SU-DHL-6 (cell line): Measurements from ENCODE around the gene AIG1.
"Not testable (repeated sequence)": the region's sequence is repeated elsewhere in the genome, so short reads cannot be mapped to it uniquely, and the experiment has no call there.

Source experiments
- H2AFZ ChIP-seq: fragments of 200-600 bp; sonication (generic); 2 replicates; pipeline ENCODE4 v1.6.1; 2014; ENCODE audit warnings: low read depth, mild to moderate bottlenecking, moderate library complexity, mixed read lengths, antibody characterized with exemption, low read length; ENCODE audit not compliant: severe bottlenecking
- H3F3A ChIP-seq: fragments of 200-600 bp; shearing (Covaris generic); 2 replicates; pipeline ENCODE4 v1.6.0; 2016; ENCODE audit warnings: antibody characterized with exemption, mild to moderate bottlenecking; ENCODE audit not compliant: insufficient read depth
- H3K27ac ChIP-seq: fragments of 200-600 bp; sonication (generic); 2 replicates; pipeline ENCODE4 v1.5.1; 2016; ENCODE audit warnings: low read depth, mild to moderate bottlenecking, low read length, moderate library complexity, mixed read lengths
- H3K27me3 ChIP-seq: fragments of 200-600 bp; sonication (generic), shearing (Covaris generic); 2 replicates; pipeline ENCODE4 v1.6.0; 2014; ENCODE audit warnings: mild to moderate bottlenecking, low read length
- H3K36me3 ChIP-seq: fragments of 200-600 bp; sonication (generic); 2 replicates; pipeline ENCODE4 v1.6.1; 2014; ENCODE audit warnings: mild to moderate bottlenecking, low read length, mixed read lengths
- H3K4me2 ChIP-seq: fragments of 300-600, 200-600 bp; shearing (Covaris generic), sonication (generic); 2 replicates; pipeline ENCODE4 v1.6.0; 2014; ENCODE audit warnings: low read length, low read depth, mild to moderate bottlenecking; ENCODE audit not compliant: poor library complexity, severe bottlenecking
- H3K4me3 ChIP-seq: fragments of 200-600 bp; sonication (generic); 2 replicates; pipeline ENCODE4 v1.5.1; 2014; ENCODE audit warnings: antibody characterized with exemption, low read length, mild to moderate bottlenecking, mixed read lengths; ENCODE audit not compliant: insufficient read depth, poor library complexity, severe bottlenecking
- H3K79me2 ChIP-seq: fragments of 200-600 bp; sonication (generic); 2 replicates; pipeline ENCODE4 v1.6.1; 2014; ENCODE audit warnings: mild to moderate bottlenecking, low read length, moderate library complexity; ENCODE audit not compliant: insufficient read depth
- H3K9ac ChIP-seq: fragments of 200-600 bp; sonication (generic); 2 replicates; pipeline ENCODE4 v1.7.0; 2014; ENCODE audit warnings: mild to moderate bottlenecking, low read length
- H3K9me2 ChIP-seq: fragments of 200-600 bp; sonication (generic); replicated peaks from 2 replicates; pipeline ENCODE4 v1.6.1; 2014; ENCODE audit warnings: low read length; ENCODE audit not compliant: insufficient read depth
- H3K9me3 ChIP-seq: fragments of 200-600 bp; sonication (generic); 2 replicates; pipeline ENCODE4 v1.6.1; 2014; ENCODE audit warnings: low read length, mixed read lengths; ENCODE audit not compliant: insufficient read depth
- H4K20me1 ChIP-seq: fragments of 200-600 bp; sonication (generic); 2 replicates; pipeline ENCODE4 v1.6.1; 2014; ENCODE audit warnings: low read depth, mild to moderate bottlenecking, antibody characterized with exemption, low read length, moderate library complexity, mixed read lengths
- CTCF ChIP-seq: fragments of 200-600 bp; sonication (generic); IDR thresholded peaks from one replicate; pipeline ENCODE4 v1.5.1; 2017; ENCODE audit warnings: antibody characterized with exemption, mild to moderate bottlenecking, low read length, moderate library complexity; ENCODE audit not compliant: insufficient read depth, poor library complexity, severe bottlenecking
- EZH2phosphoT487 ChIP-seq: fragments of 200-600 bp; sonication (generic), shearing (Covaris generic); conservative IDR thresholded peaks from 2 replicates; pipeline ENCODE4 v1.6.1; 2018; ENCODE audit warnings: mild to moderate bottlenecking, antibody characterized with exemption, low read length, moderate library complexity, mixed read lengths

Gene AIG1

DNA sequence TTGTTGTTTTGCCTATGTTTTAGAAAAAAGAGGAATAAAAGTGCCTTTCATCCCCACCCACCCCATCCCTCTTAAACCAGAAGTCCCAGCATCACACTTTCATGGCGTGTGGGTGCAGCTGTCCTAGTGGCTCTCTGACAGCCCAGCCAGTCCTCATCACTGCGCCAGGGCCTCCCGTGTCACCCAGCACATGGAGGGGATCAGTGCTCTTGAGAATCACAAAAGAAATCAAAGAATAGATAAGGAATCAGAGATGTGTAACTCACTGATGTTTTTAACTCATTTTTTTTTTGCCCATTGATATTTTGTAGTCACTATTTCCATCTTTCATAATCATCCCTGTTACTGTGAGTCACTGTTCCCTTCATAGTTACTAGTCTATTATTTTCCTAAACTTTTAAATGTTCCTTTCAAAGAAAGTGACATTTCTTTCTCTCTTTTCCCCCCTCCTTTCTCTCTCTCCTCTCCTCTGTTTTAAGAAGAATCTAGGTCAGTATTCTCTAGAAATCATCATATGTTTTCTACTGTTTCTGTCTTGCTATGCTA is 78.6 kb downstream of the AIG1 start:
- H4K20me1 ChIP-seq, result no peaks in the 10 kb centered on the region
- no peaks in the 10 kb centered on the region for H3K27me3 ChIP-seq
- H3K4me3 ChIP-seq, result no peak overlapping the region
- H3K79me2 ChIP-seq, result no peaks in the 10 kb centered on the region
- H3F3A ChIP-seq, result no peaks in the 10 kb centered on the region
- no peak overlapping the region for H2AFZ ChIP-seq
- TF ChIP-seq CTCF (no peak), EZH2phosphoT487 (no peak)
- no peak overlapping the region for H3K4me2 ChIP-seq
- no peak overlapping the region for H3K27ac ChIP-seq
- no peaks in the 10 kb centered on the region for H3K9me3 ChIP-seq
- no peaks in the 10 kb centered on the region for H3K36me3 ChIP-seq
- H3K9ac ChIP-seq, result no peak overlapping the region
- H3K9me2 ChIP-seq, result no peaks in the 10 kb centered on the region

GRCh38 chr6:143139884-143140283 is 79.2 kb downstream of the AIG1 start:
- not testable (repeated sequence) for H3K27ac ChIP-seq, H4K20me1 ChIP-seq, H3K4me3 ChIP-seq

DNA sequence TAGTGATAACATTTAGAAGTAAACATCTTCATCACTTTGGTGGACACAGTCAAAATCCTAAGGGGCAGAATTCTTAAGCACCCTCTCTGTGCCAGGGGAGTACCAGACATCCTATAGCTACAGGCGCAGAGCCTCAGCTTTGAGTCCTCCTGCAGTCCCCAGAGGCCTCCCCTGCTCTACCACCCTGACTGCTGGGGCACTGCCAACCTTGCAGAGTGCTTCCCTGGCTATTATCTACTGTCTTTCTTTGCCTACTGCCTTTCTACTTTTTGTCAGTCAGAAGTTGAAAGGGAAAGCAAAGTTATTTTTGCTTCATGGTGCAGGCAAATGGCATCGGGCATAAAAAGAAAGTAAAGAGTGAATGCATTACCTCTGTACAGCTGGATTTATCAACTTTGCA is 80.1 kb downstream of the AIG1 start:
- H3K27ac ChIP-seq, result no peak overlapping the region
- no peak for TF ChIP-seq CTCF
- TF ChIP-seq EZH2phosphoT487, result no peak
- H3K9me2 ChIP-seq, result no peaks in the 10 kb centered on the region
- no peaks in the 10 kb centered on the region for H3K27me3 ChIP-seq
- H3K79me2 ChIP-seq, result no peaks in the 10 kb centered on the region
- no peak overlapping the region for H3K4me2 ChIP-seq
- H2AFZ ChIP-seq, result no peak overlapping the region
- no peak overlapping the region for H3K9ac ChIP-seq
- no peaks in the 10 kb centered on the region for H3F3A ChIP-seq
- no peaks in the 10 kb centered on the region for H4K20me1 ChIP-seq
- H3K9me3 ChIP-seq, result no peaks in the 10 kb centered on the region
- H3K4me3 ChIP-seq, result no peak overlapping the region
- no peaks in the 10 kb centered on the region for H3K36me3 ChIP-seq

More at GRCh38 chr6:143139884-143140283, 79.2 kb downstream of the AIG1 start:
- H3K9me2 ChIP-seq, H3K36me3 ChIP-seq, H3K9ac ChIP-seq, H3K9me3 ChIP-seq, H3K27me3 ChIP-seq, H3K79me2 ChIP-seq, H3F3A ChIP-seq, H3K4me2 ChIP-seq, H2AFZ ChIP-seq: not testable (repeated sequence)

DNA sequence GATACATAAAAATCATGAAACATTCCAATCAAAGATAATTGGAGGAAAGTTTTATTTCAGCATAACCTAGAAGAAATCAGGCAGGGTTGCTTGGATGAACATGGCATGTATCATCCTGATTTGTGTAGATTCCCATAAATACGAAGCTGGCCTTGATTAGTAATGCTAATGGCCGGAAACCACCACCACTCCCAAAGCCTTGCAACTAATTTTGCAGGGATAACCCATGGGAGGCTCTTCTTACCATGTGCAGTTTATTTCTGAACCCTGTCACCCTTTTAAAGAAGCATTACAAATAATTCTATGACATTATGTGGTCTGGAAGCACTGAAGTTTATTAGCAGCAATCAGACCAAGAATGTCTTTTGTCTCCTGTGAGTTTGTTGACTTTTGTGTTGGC is 80.8 kb downstream of the AIG1 start:
- Histone ChIP-seq H4K20me1 (no peaks in the 10 kb centered on the region), H3F3A (no peaks in the 10 kb centered on the region), H3K36me3 (no peaks in the 10 kb centered on the region), H3K79me2 (no peaks in the 10 kb centered on the region), H3K4me2 (no peak overlapping the region), H2AFZ (no peak overlapping the region), H3K9me3 (no peaks in the 10 kb centered on the region), H3K9me2 (no peaks in the 10 kb centered on the region), H3K27me3 (no peaks in the 10 kb centered on the region), H3K9ac (no peak overlapping the region), H3K27ac (no peak overlapping the region), H3K4me3 (no peak overlapping the region)
- TF ChIP-seq EZH2phosphoT487, result no peak
- no peak for TF ChIP-seq CTCF
